Ovary (tissue), 3 donors: Measurements from ENCODE around the gene ARHGAP21.

Experiments used
- POLR2A ChIP-seq: fragments of 450-650 bp; IDR thresholded peaks from one replicate; pipeline ENCODE4 v1.6.1; 2017; ENCODE audit warnings: antibody characterized with exemption, mild to moderate bottlenecking, moderate library complexity
- TF ChIP-seq, protein P1 (sequence below), 3 donors: fragments of 450-650 bp in 2 of 3; fragments of 200-600 bp in 1 of 3; IDR thresholded peaks; one replicate each; pipeline versions ENCODE4 v1.5.1 to v1.8.0; 2016 to 2022; ENCODE audit warnings: antibody characterized with exemption in 3 of 3, mild to moderate bottlenecking in 1 of 3
- donor health status: DM: no; HTN: no; CAD: no.

DNA sequence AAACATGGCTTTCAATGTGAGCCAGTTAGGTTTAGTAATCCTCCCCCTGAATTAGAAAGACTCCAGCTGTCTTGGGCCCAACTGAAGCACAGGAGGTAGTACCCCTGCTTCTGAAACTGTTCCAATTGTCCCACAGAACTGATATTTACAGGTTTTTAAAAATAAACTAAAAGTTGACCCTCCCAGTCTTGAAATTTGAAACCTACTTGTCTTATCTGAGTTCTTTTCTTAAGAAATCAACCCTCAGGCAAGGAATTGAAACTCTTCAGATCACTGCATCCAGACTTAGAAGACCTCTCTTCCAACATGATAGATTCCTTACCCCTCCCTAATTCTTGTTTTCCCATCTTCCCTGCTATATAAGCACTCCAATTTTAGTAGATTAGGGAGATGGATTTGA is 13.3 kb upstream of the ARHGAP21 start:
- TF ChIP-seq POLR2A: no peak
- TF ChIP-seq, protein P1, sequence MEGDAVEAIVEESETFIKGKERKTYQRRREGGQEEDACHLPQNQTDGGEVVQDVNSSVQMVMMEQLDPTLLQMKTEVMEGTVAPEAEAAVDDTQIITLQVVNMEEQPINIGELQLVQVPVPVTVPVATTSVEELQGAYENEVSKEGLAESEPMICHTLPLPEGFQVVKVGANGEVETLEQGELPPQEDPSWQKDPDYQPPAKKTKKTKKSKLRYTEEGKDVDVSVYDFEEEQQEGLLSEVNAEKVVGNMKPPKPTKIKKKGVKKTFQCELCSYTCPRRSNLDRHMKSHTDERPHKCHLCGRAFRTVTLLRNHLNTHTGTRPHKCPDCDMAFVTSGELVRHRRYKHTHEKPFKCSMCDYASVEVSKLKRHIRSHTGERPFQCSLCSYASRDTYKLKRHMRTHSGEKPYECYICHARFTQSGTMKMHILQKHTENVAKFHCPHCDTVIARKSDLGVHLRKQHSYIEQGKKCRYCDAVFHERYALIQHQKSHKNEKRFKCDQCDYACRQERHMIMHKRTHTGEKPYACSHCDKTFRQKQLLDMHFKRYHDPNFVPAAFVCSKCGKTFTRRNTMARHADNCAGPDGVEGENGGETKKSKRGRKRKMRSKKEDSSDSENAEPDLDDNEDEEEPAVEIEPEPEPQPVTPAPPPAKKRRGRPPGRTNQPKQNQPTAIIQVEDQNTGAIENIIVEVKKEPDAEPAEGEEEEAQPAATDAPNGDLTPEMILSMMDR (IDR thresholded peaks at IDR 0.05): no peak
